ENCODE measurements around the gene PRDM16.

- TF ChIP-seq CTCF (conservative IDR thresholded peaks at IDR 0.05; ENCODE audit: low read length) (no peak), EZH2phosphoT487 (IDR thresholded peaks at IDR 0.05; ENCODE audit: borderline replicate concordance) (no peak)
Measured at GRCh38 chr1:3436901-3437300, 367.9 kb downstream of the PRDM16 start.
